Head of caudate nucleus (tissue), 42 donors: Measurements from ENCODE around the gene SPATA18.

ENCODE experiments used
- DNase-seq, 42 donors: peaks; one replicate each; pipeline versions ENCODE4 v3.0.0 to v3.0.0-alpha.2; 2020 to 2021; ENCODE audit warnings: mixed read lengths in 7 of 42
- intact Hi-C: fragments of 100-400 bp; cut with DNase I; formaldehyde crosslinking; loops from one replicate; pipeline ENCODE4 v1.15.0; 2022

Gene SPATA18

GRCh38 chr4:52051213-52051614, at the start of gene SPATA18:
SPATA18 (plus strand) TSS chr4:52051304; CDS start chr4:52051705, 401 bp downstream.
- intact Hi-C loops: no loop called here
- DNase-seq: peak in 3 of 42 donors; percentile 3 to 33 (median 14)

GRCh38 chr4:52001616-52002015, 49.5 kb upstream of the SPATA18 start:
- no peak for DNase-seq
- intact Hi-C loops: no loop called here

GRCh38 chr4:52004414-52004813, 46.7 kb upstream of the SPATA18 start:
- intact Hi-C loops: no loop called here
- no peak for DNase-seq

- intact Hi-C loops: no loop called here
- no peak for DNase-seq
Observed at GRCh38 chr4:52005604-52006273, 45.4 kb upstream of the SPATA18 start.

GRCh38 chr4:52006887-52007286, 44.2 kb upstream of the SPATA18 start:
- intact Hi-C loops: no loop called here
- DNase-seq: no peak

- DNase-seq: no peak
- intact Hi-C loops: no loop called here
Observed at GRCh38 chr4:52010986-52011385, 40.1 kb upstream of the SPATA18 start.

- intact Hi-C loops: no loop called here
- DNase-seq: no peak
Observed at GRCh38 chr4:52012651-52013050, 38.5 kb upstream of the SPATA18 start.

GRCh38 chr4:52014903-52015302, 36.2 kb upstream of the SPATA18 start:
- intact Hi-C loops: no loop called here
- DNase-seq: no peak

- intact Hi-C loops: no loop called here
- DNase-seq: peak in 1 of 42 donors; percentile 7
Observed at GRCh38 chr4:52015366-52015765, 35.7 kb upstream of the SPATA18 start.

- intact Hi-C loops: no loop called here
- no peak for DNase-seq
Observed at GRCh38 chr4:52016981-52017380, 34.1 kb upstream of the SPATA18 start.

GRCh38 chr4:52017814-52018213, 33.3 kb upstream of the SPATA18 start:
- intact Hi-C loops: no loop called here

GRCh38 chr4:52019936-52020657, 31.0 kb upstream of the SPATA18 start, which contains the start of gene LRRC66:
LRRC66 (minus strand) TSS chr4:52020363; CDS start chr4:52017613, 2,750 bp downstream.
- DNase-seq: no peak
- intact Hi-C loops: loop anchor here (5.0 kb wide), 1 partner anchor 123 kb away; no protein-coding TSS in a partner anchor

More at GRCh38 chr4:52017814-52018213, 33.3 kb upstream of the SPATA18 start:
- DNase-seq: no peak

GRCh38 chr4:52028970-52029369, 22.1 kb upstream of the SPATA18 start:
- intact Hi-C loops: no loop called here
- no peak for DNase-seq

- no peak for DNase-seq
- intact Hi-C loops: no loop called here
Observed at GRCh38 chr4:52032005-52032404, 19.1 kb upstream of the SPATA18 start.

- intact Hi-C loops: loop anchor here (5.0 kb wide), 1 partner anchor 188 kb away; no protein-coding TSS in a partner anchor
- DNase-seq: no peak
Observed at GRCh38 chr4:52035190-52035589, 15.9 kb upstream of the SPATA18 start.

- DNase-seq: no peak
- intact Hi-C loops: loop anchor here (5.0 kb wide), 1 partner anchor 190 kb away; no protein-coding TSS in a partner anchor
Observed at GRCh38 chr4:52036886-52037530, 14.1 kb upstream of the SPATA18 start.

GRCh38 chr4:52037689-52038102, 13.4 kb upstream of the SPATA18 start:
- intact Hi-C loops: loop anchor here (5.0 kb wide), 1 partner anchor 190 kb away; no protein-coding TSS in a partner anchor
- DNase-seq: peak in 40 of 42 donors; percentile 33 to 78 (median 58)

- DNase-seq: peak; percentile 52 to 94 (median 88)
- intact Hi-C loops: loop anchor here (5.0 kb wide), 1 partner anchor 191 kb away; no protein-coding TSS in a partner anchor
Observed at GRCh38 chr4:52038103-52038912, 12.8 kb upstream of the SPATA18 start, which contains the start of gene SGCB. SGCB (minus strand) TSS chr4:52038299; CDS start chr4:52038259, 40 bp downstream.

- DNase-seq: no peak
- intact Hi-C loops: no loop called here
Observed at GRCh38 chr4:52045028-52045427, 6.1 kb upstream of the SPATA18 start.
